Measurements from ENCODE around the gene ICAM4.
"Not testable (repeated sequence)": the region's sequence is repeated elsewhere in the genome, so short reads cannot be mapped to it uniquely, and the experiment has no call there.

ICAM4 gene, protein sequence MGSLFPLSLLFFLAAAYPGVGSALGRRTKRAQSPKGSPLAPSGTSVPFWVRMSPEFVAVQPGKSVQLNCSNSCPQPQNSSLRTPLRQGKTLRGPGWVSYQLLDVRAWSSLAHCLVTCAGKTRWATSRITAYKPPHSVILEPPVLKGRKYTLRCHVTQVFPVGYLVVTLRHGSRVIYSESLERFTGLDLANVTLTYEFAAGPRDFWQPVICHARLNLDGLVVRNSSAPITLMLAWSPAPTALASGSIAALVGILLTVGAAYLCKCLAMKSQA

DNA sequence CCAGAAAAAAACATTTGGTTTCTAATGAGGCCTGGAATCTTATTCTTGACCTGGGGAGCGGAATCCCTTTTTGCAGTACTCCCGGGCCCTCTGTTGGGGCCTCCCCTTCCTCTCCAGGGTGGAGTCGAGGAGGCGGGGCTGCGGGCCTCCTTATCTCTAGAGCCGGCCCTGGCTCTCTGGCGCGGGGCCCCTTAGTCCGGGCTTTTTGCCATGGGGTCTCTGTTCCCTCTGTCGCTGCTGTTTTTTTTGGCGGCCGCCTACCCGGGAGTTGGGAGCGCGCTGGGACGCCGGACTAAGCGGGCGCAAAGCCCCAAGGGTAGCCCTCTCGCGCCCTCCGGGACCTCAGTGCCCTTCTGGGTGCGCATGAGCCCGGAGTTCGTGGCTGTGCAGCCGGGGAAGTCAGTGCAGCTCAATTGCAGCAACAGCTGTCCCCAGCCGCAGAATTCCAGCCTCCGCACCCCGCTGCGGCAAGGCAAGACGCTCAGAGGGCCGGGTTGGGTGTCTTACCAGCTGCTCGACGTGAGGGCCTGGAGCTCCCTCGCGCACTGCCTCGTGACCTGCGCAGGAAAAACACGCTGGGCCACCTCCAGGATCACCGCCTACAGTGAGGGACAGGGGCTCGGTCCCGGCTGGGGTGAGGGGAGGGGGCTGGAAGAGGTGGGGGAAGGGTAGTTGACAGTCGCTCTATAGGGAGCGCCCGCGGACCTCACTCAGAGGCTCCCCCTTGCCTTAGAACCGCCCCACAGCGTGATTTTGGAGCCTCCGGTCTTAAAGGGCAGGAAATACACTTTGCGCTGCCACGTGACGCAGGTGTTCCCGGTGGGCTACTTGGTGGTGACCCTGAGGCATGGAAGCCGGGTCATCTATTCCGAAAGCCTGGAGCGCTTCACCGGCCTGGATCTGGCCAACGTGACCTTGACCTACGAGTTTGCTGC is at the start of gene ICAM4:
ICAM4 (plus strand) TSS at position 153 of the 935 bp plus-strand sequence; CDS start at position 211, 58 bp downstream.
- DNase-seq, result no peak

DNA sequence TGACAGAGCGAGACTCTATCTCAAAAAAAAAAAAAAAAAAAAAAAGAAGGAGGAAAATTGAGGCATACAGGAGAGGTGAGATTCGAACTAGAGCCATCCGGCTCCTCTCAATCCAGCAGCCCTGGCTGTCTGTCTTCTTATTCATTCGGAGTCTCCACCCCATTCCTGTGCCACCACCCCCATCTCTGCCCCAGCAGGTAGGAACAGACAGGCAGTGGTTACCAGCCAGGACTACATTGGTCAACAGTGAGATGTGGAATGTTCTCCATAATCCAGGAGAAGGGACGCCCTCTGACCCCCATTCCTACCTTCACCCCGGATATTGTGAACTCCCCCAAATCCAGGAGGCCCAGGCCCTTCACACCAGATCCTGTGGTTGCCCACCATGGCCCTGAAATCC is 49.1 kb upstream of the ICAM4 start:
- no peak for DNase-seq

DNA sequence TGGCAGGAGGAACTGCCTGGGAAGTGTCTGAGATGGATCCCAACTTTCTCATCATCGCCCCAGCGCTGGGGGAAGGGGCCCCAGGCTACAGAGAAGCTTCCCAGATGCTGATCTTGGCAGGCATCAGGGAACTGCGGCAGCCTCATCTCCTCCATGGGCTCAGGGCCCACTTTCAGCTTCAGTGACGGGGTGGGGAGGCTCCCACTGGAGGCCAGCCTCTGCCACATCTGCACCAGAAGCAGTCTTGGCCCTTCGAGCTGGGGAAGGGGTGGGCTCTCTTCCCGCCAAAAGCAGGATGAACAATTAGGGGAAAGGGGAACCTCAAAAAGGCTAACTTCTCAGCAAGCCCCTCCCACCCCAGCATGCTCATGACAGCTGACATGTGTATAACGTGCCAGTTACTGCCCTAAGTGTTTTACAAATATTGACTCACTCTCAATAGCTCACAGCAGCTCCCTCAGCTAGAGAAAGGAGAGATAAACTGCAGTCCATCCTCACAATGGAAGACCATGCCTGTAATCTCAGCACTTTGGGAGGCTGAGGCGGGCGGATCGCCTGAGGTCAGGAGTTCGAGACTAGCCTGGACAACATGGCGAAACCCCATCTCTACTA is 48.5 kb upstream of the ICAM4 start:
- DNase-seq, result no peak

DNA sequence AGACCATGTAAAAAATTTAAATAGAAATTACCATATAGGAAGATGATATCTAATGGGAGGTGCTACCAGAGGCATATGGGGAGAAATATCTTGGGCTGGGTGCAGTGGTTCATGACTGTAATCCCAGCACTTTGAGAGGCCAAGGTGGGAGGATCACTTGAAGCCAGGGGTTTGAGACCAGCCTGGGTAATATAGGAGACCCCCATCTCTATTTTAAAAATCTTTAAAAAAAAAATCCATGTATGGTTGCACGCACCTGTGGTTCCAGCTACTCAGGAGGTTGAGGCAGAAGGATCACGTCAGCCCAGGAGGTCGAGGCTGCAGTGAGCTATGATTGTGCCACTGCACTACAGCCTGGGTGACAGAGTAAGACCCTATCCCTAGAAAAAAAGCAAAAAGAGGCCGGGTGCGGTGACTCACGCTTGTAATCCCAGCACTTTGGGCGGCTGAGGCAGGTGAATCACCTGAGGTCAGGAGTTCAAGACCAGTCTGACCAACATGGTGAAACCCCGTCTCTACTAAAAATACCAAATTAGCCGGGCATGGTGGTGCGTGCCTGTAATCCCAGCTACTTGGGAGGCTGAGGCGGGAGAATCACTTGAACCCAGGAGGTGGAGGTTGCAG is 44.8 kb upstream of the ICAM4 start:
- DNase-seq, result not testable (repeated sequence)

DNA sequence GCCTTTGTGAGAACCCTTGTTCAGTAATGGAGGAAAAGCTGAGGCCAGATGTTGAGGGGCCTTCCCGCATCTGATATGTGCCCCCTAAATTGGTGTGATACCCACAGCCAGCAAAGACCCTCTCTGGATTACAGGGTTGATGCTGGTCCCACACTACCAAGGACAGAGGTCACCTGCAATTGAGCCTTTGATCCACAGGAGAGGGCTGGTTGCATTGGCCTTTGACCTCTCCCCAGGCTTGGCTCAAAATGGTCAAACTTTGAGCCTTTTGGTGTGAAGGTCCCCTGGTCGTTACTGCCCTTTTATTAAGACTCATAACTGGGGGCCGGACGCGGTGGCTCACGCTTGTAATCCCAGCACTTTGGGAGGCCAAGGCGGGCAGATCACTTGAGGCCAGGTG is 43.1 kb upstream of the ICAM4 start:
- no peak for DNase-seq

DNA sequence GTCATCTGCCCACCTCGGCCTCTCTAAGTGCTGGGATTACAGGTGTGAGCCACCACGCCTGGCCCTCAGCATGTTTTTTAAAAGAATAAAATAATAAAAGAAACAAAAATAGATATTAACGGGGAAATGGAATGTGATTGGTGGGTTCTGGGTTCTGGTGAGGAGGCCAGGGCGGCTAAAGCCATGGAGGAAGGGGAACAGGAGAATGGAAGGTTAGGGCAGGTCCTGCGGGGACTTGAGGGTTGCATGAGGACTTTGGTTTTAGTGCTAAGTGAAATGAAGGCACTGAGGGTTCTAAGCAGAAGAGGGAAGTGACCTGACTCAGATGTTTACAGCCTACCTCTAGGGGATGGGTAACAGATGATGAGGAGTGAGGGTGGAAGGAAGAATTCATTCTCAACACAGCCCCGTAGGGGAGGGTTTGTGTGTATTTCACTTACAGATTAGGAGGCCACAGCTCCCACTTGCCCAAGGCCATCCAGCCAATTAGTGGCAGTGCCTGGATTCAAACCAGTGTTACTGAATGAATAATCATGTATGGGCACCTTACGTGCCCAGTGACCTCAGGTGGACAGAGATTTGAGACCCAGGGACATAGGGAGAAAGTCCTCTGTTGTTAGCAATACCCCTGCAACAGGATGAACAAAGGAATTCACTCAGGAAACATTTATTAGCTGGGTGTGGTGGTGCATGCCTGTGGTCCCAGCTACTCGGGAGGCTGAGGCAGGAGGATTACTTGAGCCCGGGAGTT is 41.4 kb upstream of the ICAM4 start:
- DNase-seq, result no peak

DNA sequence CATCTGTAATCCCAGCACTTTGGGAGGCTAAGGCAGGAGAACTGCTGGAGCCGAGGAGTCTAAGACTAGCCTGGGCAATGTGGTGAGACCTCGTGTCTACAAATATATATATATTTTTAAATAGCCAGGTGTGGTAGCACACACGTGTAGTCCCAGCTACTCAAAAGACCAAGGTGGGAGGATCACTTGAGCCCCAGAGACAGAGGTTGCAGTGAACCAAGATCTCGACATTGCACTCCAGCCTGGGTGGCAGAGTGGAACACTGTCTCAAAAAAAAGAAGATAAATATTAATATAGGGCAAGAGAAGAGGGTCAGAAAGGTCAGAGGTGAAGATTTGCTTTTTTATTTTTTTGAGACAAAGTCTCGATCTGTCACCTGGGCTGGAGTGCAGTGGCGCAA is 40.2 kb upstream of the ICAM4 start:
- no peak for DNase-seq

DNA sequence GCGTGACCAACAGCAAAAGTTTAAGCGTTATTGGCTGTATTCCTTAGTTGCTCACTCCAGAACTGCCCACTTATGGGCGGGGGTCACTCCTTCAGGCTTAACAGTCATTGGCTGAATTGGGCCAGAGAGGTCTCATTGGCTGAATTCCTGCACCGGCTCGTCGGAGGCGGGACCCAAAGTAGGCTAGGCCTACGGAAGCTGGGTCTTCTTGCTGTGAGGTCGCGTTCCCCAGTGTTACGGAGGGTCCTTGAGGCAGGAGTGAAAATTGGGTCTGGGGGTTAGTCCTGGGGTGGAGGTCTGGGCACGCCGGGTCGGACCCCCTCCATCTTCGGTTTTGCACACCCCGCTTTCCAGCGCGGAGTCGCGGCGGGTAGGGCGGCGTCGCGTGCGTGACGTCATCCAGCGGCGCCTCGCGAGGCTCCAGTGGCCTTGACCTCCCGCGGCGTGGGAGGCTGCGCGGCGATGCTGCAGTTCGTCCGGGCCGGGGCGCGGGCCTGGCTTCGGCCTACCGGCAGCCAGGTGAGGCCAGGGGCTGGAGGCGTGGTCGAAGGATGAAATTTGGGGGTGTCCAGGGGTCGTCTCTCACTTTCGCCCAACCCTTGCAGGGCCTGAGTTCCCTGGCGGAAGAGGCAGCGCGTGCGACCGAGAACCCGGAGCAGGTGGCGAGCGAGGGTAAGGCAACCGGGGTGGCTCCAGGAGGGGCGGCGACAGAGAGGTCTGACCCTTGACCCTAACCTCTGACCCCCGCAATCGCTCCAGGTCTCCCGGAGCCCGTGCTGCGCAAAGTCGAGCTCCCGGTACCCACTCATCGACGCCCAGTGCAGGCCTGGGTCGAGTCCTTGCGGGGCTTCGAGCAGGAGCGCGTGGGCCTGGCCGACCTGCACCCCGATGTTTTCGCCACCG is 34.7 kb upstream of the ICAM4 start, which contains the start of gene MRPL4:
MRPL4 (plus strand) TSS at position 423 of the 903 bp plus-strand sequence; CDS start at position 463, 40 bp downstream.
- DNase-seq, result peak; percentile 97

DNA sequence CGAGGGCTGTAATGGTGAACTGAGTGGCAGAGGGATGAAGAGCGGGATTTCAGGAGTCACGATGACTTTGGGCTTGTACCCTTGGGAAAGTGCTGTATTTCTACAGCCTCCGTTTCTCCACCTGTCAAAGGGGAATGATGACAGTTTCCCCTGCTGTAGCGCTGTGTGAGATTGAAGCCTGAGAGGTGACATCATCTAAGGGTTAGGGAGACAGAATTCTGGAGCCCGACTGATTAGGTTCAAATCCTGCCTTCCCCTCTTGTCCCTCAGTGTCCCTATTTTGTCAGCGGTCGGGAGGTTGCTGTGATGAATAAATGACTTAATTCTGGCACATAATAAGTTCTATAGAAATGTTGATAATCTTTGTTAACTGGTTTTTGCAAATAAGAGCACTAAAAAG is 34.0 kb upstream of the ICAM4 start:
- no peak for DNase-seq

DNA sequence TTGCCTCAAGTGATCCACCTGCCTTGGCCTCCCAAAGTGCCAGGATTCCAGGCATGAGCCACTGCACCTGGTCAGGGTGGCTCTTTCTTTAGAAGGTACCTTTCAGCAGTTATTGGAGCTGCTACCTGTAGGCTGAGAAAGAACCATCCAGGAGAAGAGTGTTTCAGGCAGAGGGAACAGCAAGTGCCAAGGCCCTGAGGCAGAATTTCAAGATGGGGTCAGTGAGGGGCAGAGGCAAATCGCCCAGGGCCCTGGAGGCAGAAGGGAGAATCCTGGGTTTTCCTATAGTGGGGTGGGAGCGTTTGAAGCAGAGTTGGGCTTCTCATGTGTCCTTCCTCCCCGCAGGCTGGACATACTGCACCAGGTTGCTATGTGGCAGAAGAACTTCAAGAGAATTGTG is 32.5 kb upstream of the ICAM4 start:
- DNase-seq, result no peak

DNA sequence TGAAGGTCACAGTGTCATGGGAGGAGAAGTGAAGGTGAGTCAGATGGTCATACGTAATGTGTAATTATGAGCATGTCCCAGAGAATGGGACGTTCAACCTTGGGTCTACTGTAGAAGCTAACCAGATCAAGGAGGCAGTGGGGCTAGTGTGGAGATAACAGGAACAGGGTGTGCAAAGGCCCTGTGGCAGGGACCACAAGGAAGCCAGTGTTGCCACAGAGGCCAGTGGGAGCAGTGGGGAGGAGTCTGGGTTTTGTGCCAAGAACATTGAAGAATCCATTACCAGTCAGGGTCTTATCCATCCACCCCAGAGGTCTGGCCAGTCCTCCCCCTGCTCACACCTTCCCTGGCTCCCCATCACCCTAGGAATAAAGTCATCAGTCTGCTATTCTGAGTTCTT is 31.4 kb upstream of the ICAM4 start:
- DNase-seq, result no peak

DNA sequence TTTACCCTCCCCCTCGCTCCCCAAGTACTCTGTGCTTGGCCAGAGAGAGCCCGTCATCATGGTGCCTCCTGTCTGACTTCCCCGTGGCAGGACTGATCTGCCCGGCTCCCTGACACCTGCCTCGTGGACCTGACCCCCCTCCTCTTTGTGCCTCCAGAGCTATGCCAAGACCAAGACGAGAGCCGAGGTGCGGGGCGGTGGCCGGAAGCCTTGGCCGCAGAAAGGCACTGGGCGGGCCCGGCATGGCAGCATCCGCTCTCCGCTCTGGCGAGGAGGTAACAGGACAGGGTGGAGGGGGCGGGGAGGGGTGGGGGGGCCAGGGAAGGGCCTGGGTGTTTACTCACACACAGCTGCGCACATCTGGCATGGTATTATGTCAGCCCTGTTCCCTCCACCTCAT is 30.2 kb upstream of the ICAM4 start:
- no peak for DNase-seq

DNA sequence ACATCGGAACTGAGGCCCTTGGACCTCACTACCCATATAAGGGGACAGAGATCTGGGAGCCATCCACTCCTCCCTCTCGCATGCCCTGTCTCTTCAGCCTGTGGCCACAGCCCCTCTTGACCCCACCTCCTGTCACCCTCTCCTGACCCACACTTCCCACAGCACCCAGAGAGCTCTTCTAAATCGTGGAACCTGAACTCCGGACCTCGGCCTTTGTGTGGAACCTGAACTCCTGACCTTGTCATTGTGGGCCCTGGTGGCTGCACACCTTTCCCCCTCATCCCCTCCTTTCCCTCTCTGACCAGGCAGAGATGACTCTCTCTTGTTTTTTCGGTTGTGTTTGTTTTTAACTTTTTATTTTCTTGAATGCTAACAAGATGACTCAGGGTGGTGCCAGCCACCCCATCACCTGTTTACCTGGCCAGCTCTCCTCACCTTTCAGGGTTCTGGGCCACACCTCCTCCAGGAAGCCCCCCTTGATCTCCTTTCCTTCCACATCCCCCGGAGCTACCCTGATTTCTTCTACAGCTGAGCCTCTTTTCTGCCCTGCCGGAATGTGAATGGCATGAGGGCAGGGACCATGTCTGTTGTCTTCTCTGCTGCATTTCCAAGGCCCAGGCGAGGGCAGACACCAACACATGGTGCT is 29.7 kb upstream of the ICAM4 start:
- DNase-seq, result no peak

DNA sequence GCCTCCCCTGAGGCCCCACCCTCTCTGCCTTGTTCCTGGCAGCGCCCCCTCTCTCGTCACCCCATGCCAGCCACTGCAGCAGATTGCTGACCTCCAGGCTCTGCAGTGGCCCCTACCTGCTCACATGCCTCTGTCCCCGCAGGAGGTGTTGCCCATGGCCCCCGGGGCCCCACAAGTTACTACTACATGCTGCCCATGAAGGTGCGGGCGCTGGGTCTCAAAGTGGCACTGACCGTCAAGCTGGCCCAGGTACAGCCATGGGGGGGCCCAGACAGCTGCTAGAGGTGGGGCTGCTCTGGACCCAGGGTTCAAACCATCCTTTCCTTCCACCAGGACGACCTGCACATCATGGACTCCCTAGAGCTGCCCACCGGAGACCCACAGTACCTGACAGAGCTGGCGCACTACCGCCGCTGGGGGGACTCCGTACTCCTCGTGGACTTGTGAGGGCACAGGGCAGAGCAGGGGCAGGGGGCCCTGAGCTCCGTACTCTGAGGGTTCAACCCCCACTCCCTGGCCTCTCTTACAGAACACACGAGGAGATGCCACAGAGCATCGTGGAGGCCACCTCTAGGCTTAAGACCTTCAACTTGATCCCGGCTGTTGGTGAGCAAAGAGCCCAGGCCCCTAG is 28.6 kb upstream of the ICAM4 start:
- DNase-seq, result no peak

DNA sequence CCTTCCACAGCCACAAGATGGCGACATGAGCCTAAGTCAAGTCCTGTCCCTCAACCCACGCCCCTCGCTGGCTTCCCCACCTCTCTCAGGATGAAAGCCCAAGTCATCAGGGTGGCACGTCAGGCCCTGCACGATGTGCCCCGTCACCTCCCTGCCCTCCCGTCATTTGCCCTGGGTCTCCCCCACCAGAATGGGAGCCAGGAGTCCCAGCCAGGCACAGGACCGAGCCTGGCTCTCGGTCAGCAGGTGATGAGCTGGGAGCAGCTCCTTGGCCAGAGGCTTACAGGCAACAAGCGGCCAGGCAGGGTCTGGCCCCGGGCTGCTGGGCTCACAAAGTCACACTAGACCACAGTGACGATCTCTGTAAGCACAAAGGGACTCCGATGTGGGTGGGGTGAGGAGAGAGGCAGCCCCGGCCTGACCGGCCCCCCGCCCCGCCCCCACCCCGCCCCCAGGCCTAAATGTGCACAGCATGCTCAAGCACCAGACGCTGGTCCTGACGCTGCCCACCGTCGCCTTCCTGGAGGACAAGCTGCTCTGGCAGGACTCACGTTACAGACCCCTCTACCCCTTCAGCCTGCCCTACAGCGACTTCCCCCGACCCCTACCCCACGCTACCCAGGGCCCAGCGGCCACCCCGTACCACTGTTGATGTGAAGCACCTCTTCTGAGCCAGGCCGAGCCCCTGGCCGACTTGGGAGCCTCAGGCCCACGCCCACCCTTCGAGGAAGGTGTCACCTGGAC is 27.4 kb upstream of the ICAM4 start:
- peak; percentile 96 for DNase-seq

DNA sequence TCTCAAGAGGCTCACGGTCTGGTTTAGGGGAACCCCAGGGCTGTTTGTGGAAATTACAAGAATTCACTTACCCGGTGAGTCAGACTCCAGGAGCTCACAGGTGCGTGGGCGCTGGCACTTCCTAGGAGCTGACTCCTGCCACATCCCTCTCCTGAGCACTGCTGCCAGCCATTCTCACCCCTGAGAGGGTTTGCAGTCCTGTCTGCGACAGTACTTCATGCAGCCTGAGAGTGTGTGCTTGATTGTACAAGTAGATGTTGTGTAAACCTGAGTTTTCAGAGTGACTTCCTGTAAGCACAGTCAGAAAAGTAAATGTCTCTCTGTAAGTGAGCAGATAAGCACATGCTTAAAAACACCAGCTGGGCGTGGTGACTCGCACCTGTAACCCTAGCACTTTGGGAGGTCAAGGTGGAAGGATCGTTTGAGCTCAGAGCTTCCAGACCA is 26.6 kb upstream of the ICAM4 start:
- peak; percentile 80 for DNase-seq

DNA sequence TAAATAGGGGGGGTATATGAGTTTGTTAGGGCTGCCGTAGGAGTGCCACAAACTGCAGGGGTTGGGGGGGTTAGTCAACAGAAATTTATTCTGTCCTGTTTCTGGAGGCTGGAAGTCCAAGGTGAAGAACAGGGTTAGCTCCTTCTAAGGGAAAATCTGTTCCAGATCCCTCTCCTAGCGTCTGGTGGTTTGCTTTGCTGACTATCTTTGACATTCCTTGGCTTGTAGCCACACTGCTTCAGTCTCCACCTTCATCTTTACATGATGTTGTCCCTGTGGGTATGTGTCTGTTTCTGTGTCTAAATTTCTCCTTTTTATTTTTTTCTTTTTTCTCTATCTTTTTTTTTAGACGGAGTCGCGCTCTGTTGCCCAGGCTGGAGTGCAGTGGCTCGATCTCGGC is 24.0 kb upstream of the ICAM4 start:
- DNase-seq, result no peak

DNA sequence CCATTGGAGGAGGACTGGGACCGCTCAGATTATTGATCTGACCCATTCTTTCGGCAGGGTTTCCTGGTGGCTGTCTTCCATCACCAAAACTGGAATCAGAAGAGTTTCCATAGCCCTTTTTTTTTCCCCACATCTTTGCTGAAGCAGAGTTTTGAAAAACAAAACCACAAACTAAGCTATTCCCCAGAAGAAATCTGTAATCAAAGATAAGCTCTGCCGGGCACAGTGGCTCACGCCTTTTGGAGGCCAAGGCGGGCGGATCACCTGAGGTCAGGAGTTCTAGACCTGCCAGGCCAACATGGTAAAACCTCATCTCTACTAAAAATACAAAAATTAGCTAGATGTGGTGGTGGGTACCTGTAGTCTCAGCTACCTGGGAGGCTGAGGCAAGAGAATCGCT is 20.0 kb upstream of the ICAM4 start:
- DNase-seq, result no peak

DNA sequence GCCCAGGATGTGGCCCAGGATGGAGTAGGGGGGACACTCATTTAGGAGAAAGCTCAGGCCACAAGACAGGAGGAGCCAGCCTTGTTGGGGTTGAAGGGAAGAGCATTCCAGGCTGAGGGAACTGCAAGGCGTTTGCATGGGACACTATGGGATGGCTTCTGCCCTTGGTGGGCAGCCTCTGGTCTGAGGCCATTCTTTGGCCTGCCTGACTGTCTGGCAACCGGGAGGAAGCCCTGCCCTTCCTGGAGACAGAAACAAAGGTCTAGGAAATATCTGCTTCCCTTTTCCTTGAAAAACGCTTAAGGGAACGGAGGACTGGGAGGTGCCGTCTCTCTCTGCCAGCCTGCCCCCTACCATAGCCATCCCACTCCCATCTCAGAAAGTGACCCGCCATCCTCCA is 18.7 kb upstream of the ICAM4 start:
- no peak for DNase-seq

All from stimulated activated CD4-positive, alpha-beta T cell treated with anti-CD3 and anti-CD28 coated beads, Interleukin-1b, Interleukin-23, amount 100 ng/mL, for 48 hours (primary cell).